H1 (cell line): ENCODE results near the gene CNOT1. TPM values are rescaled to one million over a fixed set of nuclear protein-coding genes. Genes with fewer than 3 reads are reported as not detected.

Experiments used
- CTCF ChIA-PET: fragments of 300-600 bp; sonication (Branson Sonifier 250); formaldehyde crosslinking; loops from one replicate; lab custom pipeline; 2021; ENCODE audit not compliant: partially characterized antibody; lab: Charles Lee
- POLR2A ChIA-PET: fragments of 300-600 bp; sonication (Branson Sonifier 250); formaldehyde crosslinking; loops from one replicate; lab custom pipeline; 2021; ENCODE audit warnings: inconsistent platforms; ENCODE audit not compliant: partially characterized antibody; lab: Charles Lee
- DNase-seq, 2 experiments: peaks; one replicate each; pipeline versions ENCODE4 v3.0.0 to v3.0.0-alpha.2; 2010 to 2022; ENCODE audit warnings: low spot score in 2 of 2, low read depth in 1 of 2, mixed read lengths in 1 of 2
- FAIRE-seq: peaks from 2 replicates; lab custom pipeline; 2011; peaks lifted over from hg19 to GRCh38; lab: Jason Lieb, UNC
- H2AFZ ChIP-seq: 2 replicates; pipeline ENCODE4 v1.8.1; 2012; ENCODE audit warnings: low read length, inconsistent platforms
- H2AK5ac ChIP-seq: 2 replicates; pipeline ENCODE4 v1.6.1; 2013; ENCODE audit warnings: low read depth, low read length
- H2BK120ac ChIP-seq: replicated peaks from 2 replicates; pipeline ENCODE3; 2013; ENCODE audit warnings: low read depth, low read length, inconsistent platforms
- H2BK12ac ChIP-seq: 2 replicates; pipeline ENCODE4 v1.6.1; 2013; ENCODE audit warnings: low read depth, low read length
- H2BK15ac ChIP-seq: 2 replicates; pipeline ENCODE4 v1.6.1; 2013; ENCODE audit warnings: low read length
- H2BK20ac ChIP-seq: 2 replicates; pipeline ENCODE4 v1.6.1; 2013; ENCODE audit warnings: low read length
- H2BK5ac ChIP-seq: 2 replicates; pipeline ENCODE4 v1.6.1; 2013; ENCODE audit warnings: low read depth, low read length
- H3K14ac ChIP-seq: 2 replicates; pipeline ENCODE4 v1.6.1; 2013; ENCODE audit warnings: inconsistent platforms; ENCODE audit not compliant: insufficient read length
- H3K18ac ChIP-seq: 2 replicates; pipeline ENCODE4 v1.6.1; 2013; ENCODE audit warnings: low read length; ENCODE audit errors: extremely low read depth
- H3K23ac ChIP-seq: 2 replicates; pipeline ENCODE4 v1.6.1; 2013; ENCODE audit warnings: inconsistent platforms; ENCODE audit not compliant: insufficient read length
- H3K23me2 ChIP-seq: 2 replicates; pipeline ENCODE4 v1.6.1; 2013; ENCODE audit warnings: low read depth, low read length
- H3K27ac ChIP-seq: 2 replicates; pipeline ENCODE4 v1.6.1; 2011; ENCODE audit warnings: low read depth, low read length, inconsistent platforms
- H3K27me3 ChIP-seq, 4 experiments: replicated peaks in 1 of 4; 1 replicate in 1 of 4; 2 replicates in 3 of 4; pipeline versions ENCODE4 v1.6.1 to v1.8.1; 2011 to 2013; ENCODE audit warnings: low read length in 3 of 4, mild to moderate bottlenecking in 3 of 4, inconsistent platforms in 2 of 4, mixed read lengths in 2 of 4, moderate library complexity in 1 of 4; ENCODE audit not compliant: control insufficient read depth in 3 of 4, insufficient read depth in 3 of 4; ENCODE audit errors: extremely low read depth in 1 of 4
- H3K36me3 ChIP-seq, 4 experiments: 2 replicates each; pipeline versions ENCODE4 v1.6.1 to v1.8.1; 2011 to 2013; ENCODE audit warnings: mild to moderate bottlenecking in 4 of 4, low read length in 3 of 4, moderate library complexity in 2 of 4, control low read depth in 1 of 4, inconsistent platforms in 1 of 4; ENCODE audit not compliant: insufficient read depth in 4 of 4, control insufficient read depth in 2 of 4
- H3K4ac ChIP-seq: replicated peaks from 2 replicates; pipeline ENCODE3; 2013; ENCODE audit warnings: low read length, low read depth, mixed read lengths, inconsistent platforms; ENCODE audit not compliant: insufficient read length
- H3K4me1 ChIP-seq, 4 experiments: replicated peaks in 1 of 4; 1 replicate in 1 of 4; 2 replicates in 3 of 4; pipeline versions ENCODE4 v1.6.1 to v1.8.1; 2011 to 2013; ENCODE audit warnings: low read length in 3 of 4, inconsistent platforms in 2 of 4, mixed read lengths in 1 of 4; ENCODE audit not compliant: insufficient read depth in 4 of 4, control insufficient read depth in 3 of 4
- H3K4me2 ChIP-seq, 2 experiments: 2 replicates each; pipeline versions ENCODE4 v1.6.1 to v1.8.1; 2011 to 2013; ENCODE audit warnings: low read depth in 2 of 2, low read length in 2 of 2, control low read depth in 1 of 2, inconsistent platforms in 1 of 2, mild to moderate bottlenecking in 1 of 2; ENCODE audit not compliant: insufficient read depth in 1 of 2
- H3K4me3 ChIP-seq, 4 experiments: fragments of 200-600, 300-600 bp in 1 of 4; sonication (generic), shearing (Covaris generic), sonication (Bioruptor Twin) in 1 of 4; 2 replicates each; pipeline versions ENCODE4 v1.5.1 to v1.8.1; 2011 to 2016; ENCODE audit warnings: low read length in 4 of 4, low read depth in 3 of 4, control low read depth in 2 of 4, inconsistent platforms in 2 of 4, mild to moderate bottlenecking in 2 of 4, mixed read lengths in 1 of 4, moderate library complexity in 1 of 4; ENCODE audit not compliant: insufficient read depth in 2 of 4; ENCODE audit errors: extremely low read depth in 1 of 4
- H3K56ac ChIP-seq: replicated peaks from 2 replicates; pipeline ENCODE3; 2013; ENCODE audit warnings: low read depth, mild to moderate bottlenecking, mixed read lengths, low read length, inconsistent platforms; ENCODE audit not compliant: insufficient read length
- H3K79me1 ChIP-seq: 2 replicates; pipeline ENCODE4 v1.6.1; 2013; ENCODE audit warnings: low read depth, low read length, control low read depth
- H3K79me2 ChIP-seq, 2 experiments: 2 replicates each; pipeline versions ENCODE4 v1.6.1 to v1.8.1; 2012 to 2013; ENCODE audit warnings: low read length in 2 of 2, mild to moderate bottlenecking in 2 of 2, inconsistent platforms in 1 of 2; ENCODE audit not compliant: insufficient read depth in 2 of 2, control insufficient read depth in 1 of 2
- H3K9ac ChIP-seq, 4 experiments: replicated peaks in 1 of 4; 1 replicate in 1 of 4; 2 replicates in 3 of 4; pipeline versions ENCODE4 v1.6.1 to v1.8.1; 2011 to 2013; ENCODE audit warnings: low read depth in 3 of 4, low read length in 3 of 4, control low read depth in 2 of 4, mild to moderate bottlenecking in 2 of 4, moderate library complexity in 2 of 4, inconsistent platforms in 1 of 4; ENCODE audit errors: extremely low read depth in 1 of 4
- H3K9me3 ChIP-seq, 2 experiments: 2 replicates each; pipeline versions ENCODE4 v1.6.1 to v1.8.1; 2012 to 2013; ENCODE audit warnings: mild to moderate bottlenecking in 2 of 2, moderate library complexity in 2 of 2, control low read depth in 1 of 2, inconsistent platforms in 1 of 2, low read depth in 1 of 2, low read length in 1 of 2, mixed read lengths in 1 of 2; ENCODE audit not compliant: insufficient read depth in 2 of 2
- H4K20me1 ChIP-seq, 2 experiments: replicated peaks in 1 of 2; 2 replicates each; pipeline versions ENCODE3 to v1.8.1; 2011 to 2013; ENCODE audit warnings: inconsistent platforms in 2 of 2, low read length in 2 of 2, mild to moderate bottlenecking in 1 of 2; ENCODE audit not compliant: insufficient read depth in 2 of 2, control insufficient read depth in 1 of 2
- H4K5ac ChIP-seq: 2 replicates; pipeline ENCODE4 v1.6.1; 2013; ENCODE audit warnings: low read length, low read depth, mixed read lengths, inconsistent platforms; ENCODE audit not compliant: insufficient read length
- H4K8ac ChIP-seq: 2 replicates; pipeline ENCODE4 v1.8.0; 2013; ENCODE audit warnings: mild to moderate bottlenecking, moderate library complexity, low read length, inconsistent platforms; ENCODE audit not compliant: insufficient read depth; ENCODE audit errors: extremely low read depth
- H4K91ac ChIP-seq: replicated peaks from 2 replicates; pipeline ENCODE3; 2013; ENCODE audit warnings: low read length, mixed read lengths, inconsistent platforms; ENCODE audit not compliant: insufficient read length
- BACH1 ChIP-seq: IDR thresholded peaks from 2 replicates; pipeline ENCODE4 v1.6.1; 2012; ENCODE audit warnings: low read length, improper control_type of control experiment
- CBX5 ChIP-seq: fragments of 300-800, 300-1000 bp; sonication (generic); IDR thresholded peaks from 2 replicates; pipeline ENCODE4 v1.7.1; 2016; ENCODE audit warnings: antibody characterized with exemption, low read length, low read depth
- KDM5A ChIP-seq: fragments of 200-600 bp; IDR thresholded peaks from 2 replicates; pipeline ENCODE4 v1.7.1; 2012; ENCODE audit warnings: mild to moderate bottlenecking, low read length, inconsistent platforms, mixed read lengths
- NRF1 ChIP-seq: IDR thresholded peaks from 2 replicates; pipeline ENCODE4 v1.6.1; 2011; ENCODE audit warnings: mild to moderate bottlenecking, low read depth, low read length, improper control_type of control experiment
- PHF8 ChIP-seq: fragments of 200-600 bp; sonication (generic); conservative IDR thresholded peaks from 2 replicates; pipeline ENCODE4 v1.7.1; 2012; ENCODE audit warnings: low read depth, mild to moderate bottlenecking, inconsistent platforms, low read length, moderate library complexity
- POU5F1 ChIP-seq: IDR thresholded peaks from 2 replicates; pipeline ENCODE4 v1.6.1; 2011; ENCODE audit warnings: low read depth, mild to moderate bottlenecking, low read length, moderate library complexity
- SIX5 ChIP-seq: IDR thresholded peaks from 2 replicates; pipeline ENCODE4 v1.6.1; 2011; ENCODE audit warnings: mild to moderate bottlenecking, low read depth, low read length
- SP1 ChIP-seq: IDR thresholded peaks from 2 replicates; pipeline ENCODE4 v1.6.1; 2011; ENCODE audit warnings: low read depth, low read length
- SP2 ChIP-seq: IDR thresholded peaks from 2 replicates; pipeline ENCODE4 v1.6.1; 2012; ENCODE audit warnings: mild to moderate bottlenecking, low read length, inconsistent platforms
- YY1 ChIP-seq: IDR thresholded peaks from 2 replicates; pipeline ENCODE4 v1.6.1; 2011; ENCODE audit warnings: low read depth, mild to moderate bottlenecking, low read length
- WGBS, 2 experiments: shearing (Covaris generic) in 1 of 2; methylation state at CpG; one replicate each; pipeline versions ENCODE4 v1.1.6 to v1.1.7; 2013 to 2015; ENCODE audit warnings: low lambda C conversion rate in 2 of 2, mixed read lengths in 2 of 2, inconsistent platforms in 1 of 2, low coverage in 1 of 2, missing lambda C conversion rate in 1 of 2; ENCODE audit not compliant: insufficient replicate concordance in 2 of 2, insufficient coverage in 1 of 2, insufficient read length in 1 of 2; ENCODE audit errors: extremely low coverage in 1 of 2, missing lambda C conversion rate in 1 of 2; 5-methylcytosine and 5-hydroxymethylcytosine counted together
- polyA plus RNA-seq, 7 experiments: library from polyadenylated mRNA; depleted of rRNA in 3 of 7; stranded (reverse) in 5 of 7; unstranded in 2 of 7; fragments of >200 nt in 5 of 7; fragments of 200-250 nt in 2 of 7; gene quantifications; 1 replicate in 5 of 7; 2 replicates in 1 of 7; 4 replicates in 1 of 7; pipeline versions ENCODE4 v1.2.1 to v1.2.3, GENCODE V29; 2011 to 2013; ENCODE audit warnings: missing spikeins in 2 of 7, mixed read lengths in 2 of 7
- total RNA-seq: library from RNA; stranded (reverse); fragmentation: NEBNext Ultra II Directional; extraction: Animal tissue kit (Norgen Biotek cat#: 25700); gene quantifications from 2 replicates; pipeline ENCODE4 v1.2.1, GENCODE V29; 2021

CNOT1 gene
- total and polyA plus RNA-seq, 2 of the 8 experiments (the other 6 are each of a cell fraction or from before 2014, with no cell fraction given), result 306 to 319 TPM

DNA sequence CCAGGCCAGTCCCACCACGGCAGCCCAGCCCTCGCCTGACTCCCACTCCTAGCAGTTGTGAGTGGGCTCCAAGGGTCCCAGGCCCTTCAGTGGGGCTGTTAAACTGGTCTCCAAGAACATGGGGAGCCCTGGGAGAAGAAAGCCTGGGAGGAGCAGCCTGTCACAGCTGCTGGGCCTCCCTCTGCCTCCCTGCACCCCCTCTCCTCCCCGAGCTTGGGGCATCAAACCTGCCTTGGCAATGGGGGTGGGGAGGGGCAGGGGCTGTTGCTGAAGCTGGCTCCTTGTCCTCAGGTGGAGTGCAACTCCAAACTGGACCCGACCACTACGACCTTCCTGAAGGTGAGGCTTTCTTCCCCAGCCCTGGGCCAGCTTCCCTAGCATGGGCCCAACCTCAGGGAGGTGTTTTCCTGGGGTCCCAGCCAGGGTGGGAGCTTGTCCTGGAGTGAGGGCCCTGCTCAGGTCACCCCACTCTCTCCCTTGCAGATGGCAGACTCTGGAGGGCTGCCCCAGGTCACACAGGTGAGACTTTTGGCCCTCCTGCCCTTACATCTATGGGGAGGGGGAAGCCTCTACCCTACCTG, 120.9 kb downstream of the CNOT1 start:
- H3K4me2 ChIP-seq, result no peak overlapping the region
- H4K20me1 ChIP-seq, result peaks cover 6 to 7% of the 10 kb centered on the region in 2 experiments
- 97% methylated on average over 4 of the region's 5 CpGs; no CpG with 5 or more reads in 1 of the 2 experiments for WGBS, 2 experiments
- H2BK5ac ChIP-seq, result no peak overlapping the region
- POLR2A ChIA-PET, result interaction anchor here (1.3 kb wide), 1 partner anchor 10 kb away, joined by 3 read pairs; no protein-coding TSS in a partner anchor
- H2AFZ ChIP-seq, result no peak overlapping the region
- no peak overlapping the region for H3K18ac ChIP-seq
- H3K79me2 ChIP-seq, result no peaks in the 10 kb centered on the region; a peak in 2 of 4 replicates
- H2BK20ac ChIP-seq, result no peak overlapping the region
- H4K5ac ChIP-seq, result no peak overlapping the region
- H3K9ac ChIP-seq, result no peak overlapping the region
- no peak overlapping the region for H4K91ac ChIP-seq
- CTCF ChIA-PET, result interaction anchor here (1.0 to 1.2 kb wide), 3 partner anchors 9 to 173 kb away, joined by 3 to 4 read pairs (median 3); partner anchors contain the start of gene NDRG4
- no peak overlapping the region for H3K56ac ChIP-seq
- no peak overlapping the region for H2AK5ac ChIP-seq
- H3K79me1 ChIP-seq, result no peaks in the 10 kb centered on the region; the same call in 1 of the 2 replicates
- DNase-seq, result no peak
- no peaks in the 10 kb centered on the region for H3K27me3 ChIP-seq
- H3K14ac ChIP-seq, result no peak overlapping the region
- H3K23ac ChIP-seq, result no peak overlapping the region
- peaks cover 0 to 6% (median under 1%) of the 10 kb centered on the region in 4 experiments; a peak in 2 of 7 replicates for H3K4me1 ChIP-seq
- H3K23me2 ChIP-seq, result no peaks in the 10 kb centered on the region
- no peak overlapping the region for H3K4ac ChIP-seq
- H3K27ac ChIP-seq, result no peak overlapping the region
- no peak overlapping the region for H3K4me3 ChIP-seq
- no peak overlapping the region for H2BK12ac ChIP-seq
- no peak for FAIRE-seq
- no peak overlapping the region for H2BK120ac ChIP-seq
- no peak overlapping the region for H4K8ac ChIP-seq
- TF ChIP-seq NRF1 (no peak), SIX5 (no peak), POU5F1 (no peak), KDM5A (no peak), BACH1 (no peak), SP2 (no peak), PHF8 (no peak), YY1 (no peak), SP1 (no peak), CBX5 (no peak)
- H3K36me3 ChIP-seq, result 0 out of 8 replicates have a peak, but pooled peaks cover 0 to 5% (median 0%) of the 10 kb centered on the region in 4 experiments
- no peak overlapping the region for H2BK15ac ChIP-seq
- H3K9me3 ChIP-seq, result no peaks in the 10 kb centered on the region
